Measurements from ENCODE around the gene PPP4R1. TPM values are rescaled to one million over a fixed set of nuclear protein-coding genes. Genes with fewer than 3 reads are reported as not detected.

PPP4R1 gene
- total RNA-seq, 2 donors from 2014 or later: 52.5 to 77.5 TPM

GRCh38 chr18:9615280-9615797 is 980 bp upstream of the PPP4R1 start:
- peaks cover 7% of the 10 kb centered on the region for H3K4me1 ChIP-seq
- H3K27me3 ChIP-seq: no peaks in the 10 kb centered on the region
- peak overlapping the region; percentile 90 for H3K27ac ChIP-seq
- no peaks in the 10 kb centered on the region for H3K9me3 ChIP-seq
- TF ChIP-seq CTCF (IDR thresholded peaks at IDR 0.05): no peak
- no peak for DNase-seq
- peak overlapping the region; percentile 58 for H3K4me3 ChIP-seq
- intact Hi-C loops (cut with DNase I): no loop called here
- no peaks in the 10 kb centered on the region for H3K36me3 ChIP-seq
- H3K9ac ChIP-seq (ENCODE audit: low read depth in 2 of 2, low read length in 2 of 2): peak overlapping the region; percentile 69 to 70

DNA sequence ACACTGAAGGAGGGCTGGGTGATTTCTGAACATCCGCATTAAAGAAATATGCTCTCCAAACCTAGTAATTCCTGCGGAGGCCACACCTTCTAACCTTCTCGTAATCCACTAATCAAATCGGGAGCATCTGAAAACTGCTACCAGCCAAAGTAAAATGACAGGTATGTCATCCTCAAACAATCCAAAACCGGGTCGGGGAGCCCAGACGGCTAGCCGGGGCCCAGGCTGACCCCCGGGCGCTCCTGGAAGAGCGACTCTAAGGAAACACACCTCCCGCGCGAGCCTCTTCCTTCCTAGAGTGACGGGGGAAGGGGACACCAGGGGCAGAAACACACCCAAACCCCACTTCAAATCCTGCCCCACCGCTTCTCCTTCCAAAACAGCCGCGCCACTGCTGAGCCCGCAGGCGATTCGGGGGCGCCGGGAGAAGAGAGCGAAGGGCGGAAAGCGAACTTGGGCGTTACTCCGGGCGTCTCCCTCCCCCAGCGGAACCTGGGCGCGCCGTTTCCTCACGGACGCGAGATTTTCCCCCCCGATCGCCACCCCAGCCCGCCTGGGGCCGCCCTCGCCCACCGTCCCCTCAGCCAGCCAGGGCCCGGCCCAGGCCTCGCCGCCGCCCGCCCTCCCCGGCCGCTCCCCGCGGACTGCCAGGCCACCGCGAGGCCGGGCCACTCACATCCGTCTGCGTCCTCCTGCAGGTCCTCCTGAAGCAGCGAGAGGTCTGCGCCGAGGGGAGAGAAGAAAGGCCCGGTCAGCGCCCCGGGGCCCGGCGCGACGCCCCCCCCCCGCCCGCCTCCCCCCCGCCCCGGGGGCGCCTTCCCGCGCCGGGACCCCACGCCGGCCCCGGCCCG is 584 bp downstream of the PPP4R1 start:
- Histone ChIP-seq H3K9ac (ENCODE audit: low read depth in 2 of 2, low read length in 2 of 2) (peak overlapping the region; percentile 81 to 87), H3K9me3 (no peaks in the 10 kb centered on the region), H3K36me3 (no peaks in the 10 kb centered on the region), H3K4me3 (peak overlapping the region; percentile 52), H3K4me1 (peaks cover 10% of the 10 kb centered on the region), H3K27me3 (no peaks in the 10 kb centered on the region), H3K27ac (peak overlapping the region; percentile 73)
- TF ChIP-seq CTCF (IDR thresholded peaks at IDR 0.05): no peak
- peak; percentile 69 for DNase-seq
- intact Hi-C loops (cut with DNase I): loop anchor here (5.0 kb wide), 1 partner anchor 36 kb away; no protein-coding TSS in a partner anchor

GRCh38 chr18:9612977-9613376 is 1.4 kb downstream of the PPP4R1 start:
- H3K27me3 ChIP-seq: no peaks in the 10 kb centered on the region
- H3K9me3 ChIP-seq: no peaks in the 10 kb centered on the region
- H3K4me3 ChIP-seq: peak overlapping the region; percentile 52
- H3K36me3 ChIP-seq: no peaks in the 10 kb centered on the region
- H3K27ac ChIP-seq: no peak overlapping the region
- no peak for TF ChIP-seq CTCF (IDR thresholded peaks at IDR 0.05)
- intact Hi-C loops (cut with DNase I): loop anchor here (5.0 kb wide), 1 partner anchor 36 kb away; no protein-coding TSS in a partner anchor
- H3K4me1 ChIP-seq: peaks cover 18% of the 10 kb centered on the region
- no peak overlapping the region for H3K9ac ChIP-seq (ENCODE audit: low read depth in 2 of 2, low read length in 2 of 2)
- no peak for DNase-seq

- no peaks in the 10 kb centered on the region for H3K9me3 ChIP-seq
- H3K9ac ChIP-seq (ENCODE audit: low read depth in 2 of 2, low read length in 2 of 2): no peak overlapping the region
- H3K4me1 ChIP-seq: peaks cover 18% of the 10 kb centered on the region
- peak; percentile 45 for TF ChIP-seq CTCF (IDR thresholded peaks at IDR 0.05)
- H3K4me3 ChIP-seq: no peak overlapping the region
- no peak overlapping the region for H3K27ac ChIP-seq
- intact Hi-C loops (cut with DNase I): loop anchor here (5.0 kb wide), 1 partner anchor 35 kb away; no protein-coding TSS in a partner anchor
- peak; percentile 53 for DNase-seq
- H3K27me3 ChIP-seq: no peaks in the 10 kb centered on the region
- no peaks in the 10 kb centered on the region for H3K36me3 ChIP-seq
Measured at GRCh38 chr18:9612215-9612830, 2.0 kb downstream of the PPP4R1 start.

DNA sequence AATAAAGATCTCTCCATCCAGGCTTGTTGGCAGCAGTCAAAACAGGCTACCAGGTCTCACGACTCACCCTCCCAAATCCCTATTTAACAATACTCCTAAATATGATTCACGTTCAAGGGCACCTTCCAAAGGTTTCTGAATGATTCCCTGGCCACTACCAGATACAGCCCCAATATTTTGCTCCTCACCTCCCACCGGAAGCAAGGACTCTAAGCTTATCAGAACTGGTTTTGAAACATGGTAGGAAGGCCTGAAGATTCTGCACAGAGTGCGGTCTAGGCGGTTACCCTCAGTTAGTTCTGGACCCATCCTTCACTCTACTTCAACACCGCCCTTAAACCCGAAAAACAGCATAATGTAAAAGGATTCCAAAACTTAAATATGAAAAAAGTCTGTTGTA is 5.2 kb downstream of the PPP4R1 start:
- no peak overlapping the region for H3K4me3 ChIP-seq
- DNase-seq: no peak
- H3K9me3 ChIP-seq: no peaks in the 10 kb centered on the region
- H3K27ac ChIP-seq: no peak overlapping the region
- no peaks in the 10 kb centered on the region for H3K27me3 ChIP-seq
- peaks cover 18% of the 10 kb centered on the region for H3K4me1 ChIP-seq
- no peaks in the 10 kb centered on the region for H3K36me3 ChIP-seq
- H3K9ac ChIP-seq (ENCODE audit: low read depth in 2 of 2, low read length in 2 of 2): no peak overlapping the region
- TF ChIP-seq CTCF (IDR thresholded peaks at IDR 0.05): no peak
- intact Hi-C loops (cut with DNase I): no loop called here

Measured in colonic mucosa (tissue), 4 donors.